Measurements from ENCODE around the gene DST.
A peak's percentile ranks its signal among the peaks of the same experiment; 100 is the strongest.

DST gene

DNA sequence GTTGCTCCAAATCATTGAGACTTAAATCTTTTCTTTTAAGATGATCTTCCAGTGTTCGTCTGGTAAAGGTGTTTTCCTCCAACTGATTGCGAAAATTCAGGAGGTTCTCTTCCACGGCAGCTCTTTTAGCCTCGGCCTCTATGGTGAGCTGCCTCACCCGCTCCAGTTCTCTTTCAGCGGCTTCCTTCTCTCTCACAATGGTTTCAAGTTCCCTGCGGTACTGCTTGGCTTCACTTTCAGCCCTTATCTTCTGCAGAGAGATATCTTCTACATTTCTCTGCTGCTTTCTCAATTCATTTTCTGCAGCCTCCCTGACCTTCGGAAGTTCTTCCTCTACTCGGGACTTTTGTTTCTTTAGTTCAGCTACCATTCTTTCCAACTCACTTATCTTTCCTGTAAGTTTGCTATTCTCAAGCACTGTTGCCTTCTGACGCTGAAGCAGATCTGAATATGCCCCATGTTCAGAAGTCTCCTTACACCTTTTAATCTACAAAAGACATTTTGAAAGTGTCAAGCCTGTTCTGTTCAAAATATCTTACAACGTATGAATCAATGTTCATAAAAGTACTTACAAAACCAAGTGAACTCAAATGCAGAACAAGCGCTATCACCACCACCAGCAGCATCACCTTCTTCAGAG, 22.3 kb downstream of the DST start:
- DNase-seq (ENCODE audit: low read depth), result no peak

GRCh38 chr6:56618050-56618449, 24.6 kb downstream of the DST start:
- no peak for DNase-seq (ENCODE audit: low read depth)

GRCh38 chr6:56616967-56617366, 25.7 kb downstream of the DST start:
- no peak for DNase-seq (ENCODE audit: low read depth)

DNA sequence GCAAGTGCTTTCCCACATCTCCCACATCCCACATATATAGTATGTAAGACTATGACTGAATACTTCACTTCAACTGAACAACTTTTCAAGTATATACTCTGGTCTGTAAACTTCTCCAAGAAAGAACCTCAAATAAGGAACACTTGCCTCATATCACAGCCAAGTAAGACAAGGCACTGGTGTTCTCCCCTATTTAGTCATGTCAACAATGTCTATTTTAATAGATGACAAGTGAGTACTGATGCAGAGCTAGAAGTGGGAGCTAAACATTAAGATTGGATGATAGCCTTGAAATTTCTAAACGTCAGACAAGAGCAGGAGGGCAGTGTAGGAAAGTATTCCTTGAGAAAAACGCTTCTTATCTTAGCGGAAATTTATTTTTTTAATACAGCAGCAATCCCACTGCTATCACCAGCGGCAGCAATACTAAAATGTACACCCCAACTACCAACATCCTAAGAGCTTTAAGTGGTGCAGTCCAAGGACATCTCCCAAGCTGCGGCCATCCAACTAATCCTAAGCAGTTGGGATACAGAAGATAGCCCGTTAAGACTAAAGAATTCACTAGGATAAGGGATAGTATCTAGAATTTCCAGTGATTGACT, 29.3 kb downstream of the DST start:
- DNase-seq (ENCODE audit: low read depth), result no peak

DNA sequence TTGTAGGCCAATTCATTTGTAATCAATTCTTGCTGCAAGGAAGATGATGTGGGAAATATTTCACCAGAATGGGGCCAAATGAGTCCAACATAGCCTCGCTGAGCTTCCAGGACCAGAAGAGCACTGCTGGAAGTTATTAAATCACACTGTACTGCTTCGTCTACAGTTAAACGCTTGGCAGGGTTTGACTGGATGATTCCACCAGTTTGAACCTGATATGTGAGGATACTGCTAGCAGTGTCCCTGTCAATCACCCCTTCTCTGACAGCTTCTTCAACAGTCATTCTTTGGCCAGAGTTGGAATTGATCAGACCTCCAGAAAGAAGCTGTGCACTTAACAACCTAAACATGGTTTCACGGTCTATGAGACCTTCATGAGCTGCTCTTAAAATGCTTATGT, 34.4 kb downstream of the DST start:
- DNase-seq (ENCODE audit: low read depth), result no peak

GRCh38 chr6:56607111-56607752, 35.5 kb downstream of the DST start:
- DNase-seq (ENCODE audit: low read depth), result no peak

GRCh38 chr6:56605435-56605834, 37.3 kb downstream of the DST start:
- DNase-seq (ENCODE audit: low read depth), result no peak

- DNase-seq (ENCODE audit: low read depth), result no peak
These were observed 38.5 kb downstream of the DST start for GRCh38 chr6:56604186-56604585.

GRCh38 chr6:56601390-56601789, 41.3 kb downstream of the DST start:
- no peak for DNase-seq (ENCODE audit: low read depth)

- DNase-seq (ENCODE audit: low read depth), result peak; percentile 7
These were observed 47.1 kb downstream of the DST start for GRCh38 chr6:56595490-56596122.

GRCh38 chr6:56594699-56595098, 48.0 kb downstream of the DST start:
- DNase-seq (ENCODE audit: low read depth), result peak; percentile 2

DNA sequence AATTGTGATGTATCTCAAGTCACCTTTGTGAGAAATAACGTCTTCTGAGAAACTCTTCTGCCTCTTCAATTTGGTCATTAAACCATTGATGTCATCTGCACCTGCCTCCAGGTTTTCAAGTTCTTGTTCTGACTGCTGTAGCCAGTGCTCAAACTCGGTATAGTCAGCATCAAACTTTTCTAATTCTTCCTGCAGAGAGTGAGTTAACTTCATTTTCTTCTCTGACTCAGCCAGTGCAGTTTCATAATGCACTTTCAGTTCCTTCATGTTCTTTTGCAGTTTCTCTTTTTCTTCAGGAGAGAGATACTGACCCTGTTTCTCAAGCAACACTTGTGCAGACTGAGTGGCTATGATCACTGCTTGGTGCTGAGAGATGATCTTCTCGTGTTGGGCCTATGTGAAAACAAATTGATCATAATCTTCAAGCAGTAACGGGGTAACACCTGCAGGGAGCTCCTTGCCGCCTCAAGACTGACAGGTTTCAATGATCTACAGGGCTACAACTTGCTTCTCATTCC, 48.8 kb downstream of the DST start:
- DNase-seq (ENCODE audit: low read depth), result no peak

DNA sequence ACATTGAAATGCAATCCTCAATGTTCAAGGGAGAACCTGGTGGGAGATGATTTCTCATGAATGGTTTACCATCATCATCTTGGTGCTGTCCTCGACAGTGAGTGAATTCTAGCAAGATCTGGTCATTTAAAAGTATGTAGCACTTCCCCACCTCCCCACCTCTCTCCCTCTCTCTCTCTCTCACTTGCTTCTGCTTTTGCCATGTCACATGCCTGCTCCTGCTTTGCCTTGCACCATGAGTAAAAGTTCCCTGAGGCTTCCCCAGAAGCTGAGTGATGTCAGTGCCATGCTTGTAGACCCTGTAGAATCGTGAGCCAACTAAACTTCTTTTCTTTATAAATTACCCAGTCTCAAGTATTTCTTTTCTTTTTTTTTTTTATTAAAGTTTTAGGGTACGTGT, 60.5 kb downstream of the DST start:
- no peak for DNase-seq (ENCODE audit: low read depth)

- DNase-seq (ENCODE audit: low read depth), result no peak
These were observed 61.3 kb downstream of the DST start for GRCh38 chr6:56581296-56581925.

GRCh38 chr6:56580271-56580670, 62.4 kb downstream of the DST start:
- no peak for DNase-seq (ENCODE audit: low read depth)

- no peak for DNase-seq (ENCODE audit: low read depth)
These were observed 63.4 kb downstream of the DST start for GRCh38 chr6:56579155-56579851.

DNA sequence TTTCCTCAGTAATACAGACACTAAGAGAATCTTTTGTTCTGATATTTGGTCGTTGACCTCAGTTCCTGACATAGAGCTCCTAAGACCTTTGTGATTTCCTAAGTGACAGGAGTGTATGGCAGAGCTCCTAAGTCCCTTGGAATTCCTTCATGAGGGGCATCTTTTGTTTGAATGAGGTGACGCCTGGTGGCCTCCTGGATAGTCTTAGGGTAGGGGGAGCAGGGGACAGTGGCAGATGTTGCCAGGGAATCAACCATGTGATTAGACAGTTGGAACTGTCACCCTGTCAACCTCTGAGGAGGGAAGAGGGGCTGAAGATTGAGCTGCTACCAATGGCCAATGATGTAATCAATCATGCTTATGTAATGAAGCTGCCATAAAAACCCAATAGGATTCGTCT, 67.0 kb downstream of the DST start:
- no peak for DNase-seq (ENCODE audit: low read depth)

DNA sequence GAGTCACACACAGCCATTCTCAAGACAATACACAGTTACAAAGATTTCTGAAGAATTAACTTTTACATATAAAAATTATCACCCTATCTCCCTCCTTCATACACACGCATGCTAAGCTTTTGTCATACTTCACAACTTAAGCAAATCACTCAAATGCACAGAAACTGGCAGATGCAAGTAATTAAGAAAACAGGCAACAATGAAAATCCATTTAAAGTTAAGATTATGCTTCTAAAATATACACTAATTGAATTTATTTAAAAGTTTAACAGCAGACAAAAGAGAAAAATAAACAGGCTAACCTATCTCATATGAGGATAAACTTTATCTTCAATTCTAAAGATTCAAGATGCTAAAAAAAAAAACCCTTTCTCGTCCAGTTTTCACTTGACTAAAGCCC, 68.4 kb downstream of the DST start:
- DNase-seq (ENCODE audit: low read depth), result no peak

DNA sequence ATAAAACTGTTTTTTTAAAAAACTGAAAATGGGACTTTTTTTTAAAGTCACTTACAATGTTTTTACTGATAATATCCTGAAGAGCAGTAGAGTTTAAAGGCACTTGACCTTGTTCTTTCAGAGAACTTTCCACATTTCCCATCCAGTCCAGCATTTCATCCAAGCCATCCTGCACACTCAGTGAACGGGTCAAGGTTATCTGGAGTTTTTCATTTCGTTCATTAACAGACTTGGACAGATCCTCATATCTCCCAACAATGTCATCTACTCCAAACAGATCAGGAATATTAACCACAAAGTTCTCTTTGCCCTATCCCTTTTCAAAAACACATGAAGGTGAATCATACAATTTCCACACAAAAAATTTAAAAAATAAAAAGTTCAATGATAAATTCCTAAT, 69.1 kb downstream of the DST start:
- DNase-seq (ENCODE audit: low read depth), result no peak

DNA sequence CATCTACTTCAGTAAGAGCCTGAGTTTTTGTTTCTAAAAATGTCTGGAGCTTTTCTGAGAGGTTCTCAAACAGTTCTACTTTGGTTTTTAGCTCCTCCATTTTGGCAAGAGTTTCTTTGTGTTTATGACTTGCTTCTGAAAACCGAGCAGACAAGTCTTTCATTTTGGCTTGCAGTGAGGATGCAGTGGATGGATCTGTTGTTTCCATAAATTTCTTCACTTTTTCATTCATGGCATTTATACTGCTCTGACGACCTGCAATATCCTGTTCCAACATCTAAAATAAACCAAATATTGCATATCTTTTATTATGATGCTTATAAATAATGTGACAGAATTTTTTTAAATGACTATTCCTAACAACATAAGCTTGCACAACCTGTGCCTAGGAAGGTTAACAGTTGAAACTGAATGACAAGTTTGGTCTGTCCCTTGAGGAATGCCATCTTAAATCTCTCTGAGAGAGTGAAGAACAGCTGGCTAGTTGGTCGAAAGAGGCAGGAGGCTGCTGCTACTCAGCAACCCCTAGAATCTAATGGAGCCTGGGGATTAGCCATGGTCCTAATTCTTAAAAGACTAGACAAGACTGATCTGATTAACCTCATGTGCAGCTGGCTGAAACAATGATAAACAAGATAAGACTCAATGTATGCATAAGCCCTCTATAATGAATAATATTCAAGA, 69.8 kb downstream of the DST start:
- DNase-seq (ENCODE audit: low read depth), result no peak

- DNase-seq (ENCODE audit: low read depth), result no peak
These were observed 71.1 kb downstream of the DST start for GRCh38 chr6:56571605-56572004.
